Measurements from ENCODE around the gene CEP43. TPM values are rescaled to one million over a fixed set of nuclear protein-coding genes. Genes with fewer than 3 reads are reported as not detected.
A peak's percentile ranks its signal among the peaks of the same experiment; 100 is the strongest.

CEP43 gene
- total and polyA plus RNA-seq, 10 of the 15 experiments (the other 5 are each of a cell fraction or from before 2014, with no cell fraction given) = 7.7 to 49.9 (median 24.6) TPM

DNA sequence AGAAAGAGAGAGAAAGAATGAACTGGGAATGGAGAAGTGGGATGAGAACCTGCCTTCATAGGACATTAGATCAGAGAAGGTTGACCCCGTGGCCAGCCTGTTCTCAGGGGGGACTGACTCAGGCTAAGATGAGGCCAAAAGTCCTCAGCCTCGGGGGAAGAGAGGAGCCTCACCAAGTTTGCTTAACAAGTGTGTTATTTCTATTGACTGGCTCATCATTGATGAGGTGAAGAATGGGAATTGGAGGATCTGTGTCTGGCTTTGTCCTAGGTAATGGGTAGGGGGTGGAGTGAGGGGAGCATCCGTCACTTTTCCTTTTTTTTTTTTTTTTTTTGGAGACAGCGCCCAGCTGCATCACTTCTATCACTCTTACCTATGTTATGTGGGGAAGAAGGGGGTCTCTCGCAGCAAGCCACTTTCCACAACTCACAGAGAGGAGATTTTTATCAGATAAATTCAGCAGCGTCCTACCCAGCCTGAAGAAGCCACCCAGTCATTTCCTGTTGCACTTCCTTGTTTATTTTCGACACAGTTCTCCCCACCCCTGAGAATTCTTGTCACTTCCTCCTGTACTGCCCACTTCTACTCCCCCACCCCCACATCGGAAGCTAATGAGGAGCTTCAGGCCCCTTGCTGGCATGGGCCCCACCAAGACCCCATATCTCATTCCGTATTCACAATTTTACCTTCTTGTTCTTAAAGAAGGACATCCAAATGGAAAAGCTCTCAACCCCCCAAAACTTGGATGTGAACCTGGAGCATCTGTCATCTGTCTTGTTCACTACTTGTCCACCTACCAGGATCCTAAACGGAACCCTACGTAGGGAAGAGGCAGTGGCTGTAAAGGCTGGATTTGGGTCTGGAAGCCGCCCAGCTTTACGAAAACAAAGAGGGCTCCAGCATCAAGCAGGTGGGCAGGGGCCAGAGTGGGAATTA, 40.0 kb upstream of the CEP43 start (continued):
- TF ChIP-seq, protein P1, sequence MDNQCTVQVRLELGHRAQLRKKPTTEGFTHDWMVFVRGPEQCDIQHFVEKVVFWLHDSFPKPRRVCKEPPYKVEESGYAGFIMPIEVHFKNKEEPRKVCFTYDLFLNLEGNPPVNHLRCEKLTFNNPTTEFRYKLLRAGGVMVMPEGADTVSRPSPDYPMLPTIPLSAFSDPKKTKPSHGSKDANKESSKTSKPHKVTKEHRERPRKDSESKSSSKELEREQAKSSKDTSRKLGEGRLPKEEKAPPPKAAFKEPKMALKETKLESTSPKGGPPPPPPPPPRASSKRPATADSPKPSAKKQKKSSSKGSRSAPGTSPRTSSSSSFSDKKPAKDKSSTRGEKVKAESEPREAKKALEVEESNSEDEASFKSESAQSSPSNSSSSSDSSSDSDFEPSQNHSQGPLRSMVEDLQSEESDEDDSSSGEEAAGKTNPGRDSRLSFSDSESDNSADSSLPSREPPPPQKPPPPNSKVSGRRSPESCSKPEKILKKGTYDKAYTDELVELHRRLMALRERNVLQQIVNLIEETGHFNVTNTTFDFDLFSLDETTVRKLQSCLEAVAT (IDR thresholded peaks at IDR 0.05) = 0 out of 2 replicates have a peak, but pooled peaks have one; percentile 13
- TF ChIP-seq IKZF2 (IDR thresholded peaks at IDR 0.05) (peak; percentile 39 to 46), WRNIP1 (IDR thresholded peaks at IDR 0.05; ENCODE audit: borderline replicate concordance, low read depth, low read length) (no peak), EGR1 (IDR thresholded peaks at IDR 0.05; ENCODE audit: borderline replicate concordance in 1 of 2, low read depth in 2 of 2, low read length in 2 of 2) (peak in 1 of 2 experiments; percentile 58; a peak in 1 of 3 replicates), JUND (IDR thresholded peaks at IDR 0.05; ENCODE audit: low read depth, low read length) (no peak), ZBED1 (IDR thresholded peaks at IDR 0.05; ENCODE audit: borderline replicate concordance) (0 out of 2 replicates have a peak, but pooled peaks have one; percentile 24), FOXK2 (IDR thresholded peaks at IDR 0.05) (peak; percentile 88), BMI1 (IDR thresholded peaks at IDR 0.05; ENCODE audit: borderline replicate concordance) (peak; percentile 30; the same call in 1 of the 2 replicates), ATF7 (IDR thresholded peaks at IDR 0.05; ENCODE audit: low read depth) (no peak; the same call in 1 of the 2 replicates), DPF2 (IDR thresholded peaks at IDR 0.05) (peak; percentile 9; the same call in 1 of the 2 replicates), FOS (IDR thresholded peaks at IDR 0.05; ENCODE audit: borderline replicate concordance, extremely low read depth, insufficient read length) (no peak), LARP7 (IDR thresholded peaks at IDR 0.05) (no peak), IRF4 (IDR thresholded peaks at IDR 0.05; ENCODE audit: low read depth, low read length) (no peak), GABPA (IDR thresholded peaks at IDR 0.05; ENCODE audit: low read depth) (peak; percentile 61), RAD51 (IDR thresholded peaks at IDR 0.05) (no peak), SMARCA5 (IDR thresholded peaks at IDR 0.05) (0 out of 2 replicates have a peak, but pooled peaks have one; percentile 37), MEF2B (IDR thresholded peaks at IDR 0.05; ENCODE audit: partially characterized antibody, poor library complexity, severe bottlenecking) (peak; percentile 27), SPI1 (IDR thresholded peaks at IDR 0.05; ENCODE audit: borderline replicate concordance, insufficient read depth, low read depth, low read length) (peak; percentile 85), JUNB (IDR thresholded peaks at IDR 0.05) (no peak), SMAD5 (IDR thresholded peaks at IDR 0.05; ENCODE audit: low read depth) (no peak), ESRRA (IDR thresholded peaks at IDR 0.05; ENCODE audit: low read length) (no peak)
- TF ChIP-seq, protein P2, sequence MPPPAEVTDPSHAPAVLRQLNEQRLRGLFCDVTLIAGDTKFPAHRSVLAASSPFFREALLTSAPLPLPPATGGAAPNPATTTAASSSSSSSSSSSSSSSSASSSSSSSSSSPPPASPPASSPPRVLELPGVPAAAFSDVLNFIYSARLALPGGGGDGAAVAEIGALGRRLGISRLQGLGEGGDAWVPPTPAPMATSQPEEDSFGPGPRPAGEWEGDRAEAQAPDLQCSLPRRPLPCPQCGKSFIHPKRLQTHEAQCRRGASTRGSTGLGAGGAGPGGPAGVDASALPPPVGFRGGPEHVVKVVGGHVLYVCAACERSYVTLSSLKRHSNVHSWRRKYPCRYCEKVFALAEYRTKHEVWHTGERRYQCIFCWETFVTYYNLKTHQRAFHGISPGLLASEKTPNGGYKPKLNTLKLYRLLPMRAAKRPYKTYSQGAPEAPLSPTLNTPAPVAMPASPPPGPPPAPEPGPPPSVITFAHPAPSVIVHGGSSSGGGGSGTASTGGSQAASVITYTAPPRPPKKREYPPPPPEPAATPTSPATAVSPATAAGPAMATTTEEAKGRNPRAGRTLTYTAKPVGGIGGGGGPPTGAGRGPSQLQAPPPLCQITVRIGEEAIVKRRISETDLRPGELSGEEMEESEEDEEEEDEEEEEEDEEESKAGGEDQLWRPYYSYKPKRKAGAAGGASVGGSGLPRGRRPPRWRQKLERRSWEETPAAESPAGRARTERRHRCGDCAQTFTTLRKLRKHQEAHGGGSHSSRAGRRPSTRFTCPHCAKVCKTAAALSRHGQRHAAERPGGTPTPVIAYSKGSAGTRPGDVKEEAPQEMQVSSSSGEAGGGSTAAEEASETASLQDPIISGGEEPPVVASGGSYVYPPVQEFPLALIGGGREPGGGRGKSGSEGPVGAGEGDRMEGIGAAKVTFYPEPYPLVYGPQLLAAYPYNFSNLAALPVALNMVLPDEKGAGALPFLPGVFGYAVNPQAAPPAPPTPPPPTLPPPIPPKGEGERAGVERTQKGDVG (CRISPR knock-in tag; IDR thresholded peaks at IDR 0.05) = no peak
- TF ChIP-seq, protein P3, sequence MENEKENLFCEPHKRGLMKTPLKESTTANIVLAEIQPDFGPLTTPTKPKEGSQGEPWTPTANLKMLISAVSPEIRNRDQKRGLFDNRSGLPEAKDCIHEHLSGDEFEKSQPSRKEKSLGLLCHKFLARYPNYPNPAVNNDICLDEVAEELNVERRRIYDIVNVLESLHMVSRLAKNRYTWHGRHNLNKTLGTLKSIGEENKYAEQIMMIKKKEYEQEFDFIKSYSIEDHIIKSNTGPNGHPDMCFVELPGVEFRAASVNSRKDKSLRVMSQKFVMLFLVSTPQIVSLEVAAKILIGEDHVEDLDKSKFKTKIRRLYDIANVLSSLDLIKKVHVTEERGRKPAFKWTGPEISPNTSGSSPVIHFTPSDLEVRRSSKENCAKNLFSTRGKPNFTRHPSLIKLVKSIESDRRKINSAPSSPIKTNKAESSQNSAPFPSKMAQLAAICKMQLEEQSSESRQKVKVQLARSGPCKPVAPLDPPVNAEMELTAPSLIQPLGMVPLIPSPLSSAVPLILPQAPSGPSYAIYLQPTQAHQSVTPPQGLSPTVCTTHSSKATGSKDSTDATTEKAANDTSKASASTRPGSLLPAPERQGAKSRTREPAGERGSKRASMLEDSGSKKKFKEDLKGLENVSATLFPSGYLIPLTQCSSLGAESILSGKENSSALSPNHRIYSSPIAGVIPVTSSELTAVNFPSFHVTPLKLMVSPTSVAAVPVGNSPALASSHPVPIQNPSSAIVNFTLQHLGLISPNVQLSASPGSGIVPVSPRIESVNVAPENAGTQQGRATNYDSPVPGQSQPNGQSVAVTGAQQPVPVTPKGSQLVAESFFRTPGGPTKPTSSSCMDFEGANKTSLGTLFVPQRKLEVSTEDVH (IDR thresholded peaks at IDR 0.05; ENCODE audit: low read depth, partially characterized antibody) = peak; percentile 32
